ENCODE measurements around the gene CELF1.

DNA sequence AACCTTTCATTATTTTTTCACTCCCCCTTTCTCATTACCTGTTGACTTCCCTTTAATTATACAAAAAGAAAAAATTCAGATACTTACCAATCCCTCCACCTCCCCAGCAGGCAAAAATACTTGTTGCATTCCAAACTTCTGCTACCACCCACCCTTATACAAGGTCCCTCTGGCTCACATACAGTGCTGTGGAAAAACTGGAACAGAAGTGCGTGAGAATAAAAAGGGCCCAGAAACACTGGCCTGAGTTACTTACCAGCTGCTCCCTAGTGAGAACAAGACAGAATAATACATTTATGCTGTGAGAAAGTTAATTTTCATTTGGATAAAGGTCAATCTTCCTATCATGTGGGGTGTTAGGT is 57.1 kb downstream of the CELF1 start:
- TF ChIP-seq, protein P1, sequence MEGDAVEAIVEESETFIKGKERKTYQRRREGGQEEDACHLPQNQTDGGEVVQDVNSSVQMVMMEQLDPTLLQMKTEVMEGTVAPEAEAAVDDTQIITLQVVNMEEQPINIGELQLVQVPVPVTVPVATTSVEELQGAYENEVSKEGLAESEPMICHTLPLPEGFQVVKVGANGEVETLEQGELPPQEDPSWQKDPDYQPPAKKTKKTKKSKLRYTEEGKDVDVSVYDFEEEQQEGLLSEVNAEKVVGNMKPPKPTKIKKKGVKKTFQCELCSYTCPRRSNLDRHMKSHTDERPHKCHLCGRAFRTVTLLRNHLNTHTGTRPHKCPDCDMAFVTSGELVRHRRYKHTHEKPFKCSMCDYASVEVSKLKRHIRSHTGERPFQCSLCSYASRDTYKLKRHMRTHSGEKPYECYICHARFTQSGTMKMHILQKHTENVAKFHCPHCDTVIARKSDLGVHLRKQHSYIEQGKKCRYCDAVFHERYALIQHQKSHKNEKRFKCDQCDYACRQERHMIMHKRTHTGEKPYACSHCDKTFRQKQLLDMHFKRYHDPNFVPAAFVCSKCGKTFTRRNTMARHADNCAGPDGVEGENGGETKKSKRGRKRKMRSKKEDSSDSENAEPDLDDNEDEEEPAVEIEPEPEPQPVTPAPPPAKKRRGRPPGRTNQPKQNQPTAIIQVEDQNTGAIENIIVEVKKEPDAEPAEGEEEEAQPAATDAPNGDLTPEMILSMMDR (IDR thresholded peaks at IDR 0.05), result no peak
- no peak for TF ChIP-seq POLR2A (IDR thresholded peaks at IDR 0.05)
